Activated effector memory CD4-positive, alpha-beta T cell treated with anti-CD3 and anti-CD28 coated beads, Interleukin-2, amount 50 U/mL, for 16 hours (primary cell): ENCODE measurements around the gene NME8.
"Not testable (repeated sequence)": the region's sequence is repeated elsewhere in the genome, so short reads cannot be mapped to it uniquely, and the experiment has no call there.

ENCODE experiments used
- DNase-seq: peaks from one replicate; pipeline ENCODE4 v3.0.0-alpha.2; 2020

The NME8 gene

GRCh38 chr7:37848297-37848696 lies at the start of gene NME8:
TSS of gene NME8 (plus strand) at chr7:37848597. CDS start at chr7:37850267, 1,670 bp downstream.
- no peak for DNase-seq

- DNase-seq, result no peak
Measured at GRCh38 chr7:37806152-37806551, 42.2 kb upstream of the NME8 start.

- not testable (repeated sequence) for DNase-seq
Measured at GRCh38 chr7:37812161-37812580, 36.2 kb upstream of the NME8 start.

- no peak for DNase-seq
Measured at GRCh38 chr7:37815671-37816371, 32.6 kb upstream of the NME8 start.

- DNase-seq, result no peak
Measured at GRCh38 chr7:37816922-37817590, 31.3 kb upstream of the NME8 start.

- DNase-seq, result no peak
Measured at GRCh38 chr7:37817591-37817960, 30.8 kb upstream of the NME8 start.

DNA sequence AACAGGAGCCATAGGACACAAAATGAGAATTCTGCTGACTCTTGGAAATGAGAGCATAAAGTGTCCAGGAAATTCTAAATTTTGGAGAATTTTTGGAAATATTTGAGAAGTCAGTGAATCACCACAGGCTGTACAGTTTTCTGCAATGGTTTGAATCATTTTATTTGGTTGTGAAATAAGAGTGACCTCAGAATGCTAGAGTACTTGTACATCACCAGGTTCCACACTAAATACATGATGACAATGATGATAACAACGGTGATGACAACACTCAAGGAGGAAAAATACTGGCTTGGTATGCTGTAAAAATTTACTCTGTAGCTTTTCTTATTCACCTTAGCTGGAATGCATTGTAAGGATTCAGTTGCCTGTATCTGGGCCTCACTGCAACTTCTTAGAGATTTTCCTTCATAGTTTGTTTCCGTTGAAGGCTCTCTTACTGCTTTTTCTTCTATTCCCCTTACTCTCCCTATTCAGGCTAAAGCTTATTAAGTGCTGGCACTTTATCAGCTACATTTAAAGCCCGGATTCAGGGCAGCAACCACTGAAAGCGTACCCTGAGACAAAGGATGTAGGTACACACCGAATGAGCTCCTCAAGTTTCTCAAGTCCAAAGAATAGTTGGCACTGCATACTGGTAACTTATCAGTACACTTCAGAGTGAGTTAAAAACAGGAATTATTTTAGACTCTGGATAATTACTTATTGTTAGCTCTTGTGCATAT lies 30.2 kb upstream of the NME8 start:
- DNase-seq, result no peak

DNA sequence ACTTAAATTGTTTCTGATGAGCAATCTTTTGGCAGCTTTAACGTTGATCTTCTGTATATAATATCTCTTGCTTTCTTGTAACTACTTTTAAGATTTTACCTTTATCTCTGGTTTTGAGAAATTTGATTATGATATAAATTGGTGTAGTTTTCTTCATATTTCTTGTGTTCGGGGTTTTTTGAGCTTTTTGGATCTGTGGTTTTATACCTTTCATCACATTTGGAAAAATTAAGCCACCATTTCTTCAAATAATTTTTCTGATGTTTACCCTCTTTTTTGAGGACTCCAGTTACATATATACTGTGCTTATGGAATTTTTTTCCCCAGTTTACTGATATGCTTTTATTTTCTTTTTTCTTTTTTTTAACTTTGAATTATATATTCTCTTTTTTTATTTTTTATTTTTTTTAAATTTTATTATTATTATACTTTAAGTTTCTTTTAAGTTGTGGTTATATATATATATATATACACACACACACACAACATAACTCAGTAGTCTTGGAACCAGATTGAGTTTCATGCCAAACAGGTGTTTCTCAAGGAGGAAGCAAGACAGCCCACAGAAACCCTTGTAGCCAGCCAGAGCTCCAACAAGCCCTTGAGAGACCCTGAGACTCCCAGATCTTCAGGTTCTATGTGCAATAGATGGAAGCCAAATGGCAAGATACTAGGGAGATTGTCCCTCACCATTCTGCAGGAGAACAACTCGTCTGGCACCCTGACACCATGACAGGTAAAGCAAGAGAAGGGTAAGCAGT lies 27.5 kb upstream of the NME8 start:
- DNase-seq, result no peak

GRCh38 chr7:37822946-37823345 lies 25.5 kb upstream of the NME8 start:
- no peak for DNase-seq

- no peak for DNase-seq
Measured at GRCh38 chr7:37823557-37823956, 24.8 kb upstream of the NME8 start.

DNA sequence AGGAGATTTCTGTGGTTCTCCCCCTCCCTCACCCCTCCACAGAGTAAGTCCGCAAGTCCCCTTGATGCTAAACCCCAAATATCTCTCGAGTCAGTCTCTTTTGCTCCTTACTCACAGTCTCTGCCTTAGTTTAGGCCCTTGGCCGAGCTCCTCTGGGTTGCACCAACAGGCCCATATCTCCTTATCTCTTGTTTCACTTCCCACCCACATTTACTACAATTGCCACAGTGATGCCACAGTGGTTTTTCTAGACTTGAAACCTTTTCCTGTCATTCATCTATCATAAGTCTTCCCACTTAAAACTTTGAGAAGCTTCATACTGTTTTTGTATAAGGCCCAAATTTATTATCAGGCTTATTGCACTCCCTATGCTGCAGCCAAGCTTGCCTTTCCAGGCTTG lies 23.4 kb upstream of the NME8 start:
- DNase-seq, result no peak

DNA sequence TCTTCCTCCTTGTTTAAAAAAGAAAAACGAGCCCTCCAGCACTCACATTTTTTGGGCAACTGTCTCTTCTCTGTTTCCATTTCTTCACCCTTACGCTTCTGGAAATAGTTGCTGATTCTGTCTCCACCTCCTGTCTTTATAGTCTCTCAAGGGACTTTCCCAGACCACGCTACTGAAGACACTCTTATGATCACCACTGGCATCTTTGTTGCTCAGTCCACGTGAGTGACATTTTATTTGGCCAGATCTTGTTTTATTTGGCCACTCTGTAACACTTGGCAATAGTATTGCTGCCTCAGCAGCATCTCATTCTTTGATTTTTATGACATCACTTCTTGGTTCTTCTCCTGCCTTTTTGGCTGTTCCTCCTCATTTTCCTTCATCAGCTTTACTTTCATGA lies 21.6 kb upstream of the NME8 start:
- DNase-seq, result no peak

DNA sequence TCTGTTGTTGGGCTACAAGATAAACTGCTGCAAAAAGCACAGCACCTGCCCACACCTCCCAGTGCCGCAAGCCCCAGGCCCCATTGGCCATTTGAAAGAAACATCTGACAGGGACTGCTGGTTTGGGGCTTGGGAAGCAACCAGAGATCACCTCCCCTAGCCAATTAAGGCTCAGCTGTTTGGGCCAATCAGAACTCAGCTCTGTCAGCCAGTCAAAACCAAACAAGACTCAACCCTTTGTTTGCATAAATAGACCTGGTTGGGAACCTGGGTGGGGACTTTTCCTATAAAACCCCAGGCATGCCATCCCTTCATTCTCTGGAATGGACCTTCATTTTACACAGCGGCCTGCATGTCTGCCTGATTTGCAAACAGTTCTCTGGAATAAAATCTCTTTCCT lies 17.2 kb upstream of the NME8 start:
- no peak for DNase-seq

GRCh38 chr7:37832194-37832593 lies 16.2 kb upstream of the NME8 start:
- no peak for DNase-seq

DNA sequence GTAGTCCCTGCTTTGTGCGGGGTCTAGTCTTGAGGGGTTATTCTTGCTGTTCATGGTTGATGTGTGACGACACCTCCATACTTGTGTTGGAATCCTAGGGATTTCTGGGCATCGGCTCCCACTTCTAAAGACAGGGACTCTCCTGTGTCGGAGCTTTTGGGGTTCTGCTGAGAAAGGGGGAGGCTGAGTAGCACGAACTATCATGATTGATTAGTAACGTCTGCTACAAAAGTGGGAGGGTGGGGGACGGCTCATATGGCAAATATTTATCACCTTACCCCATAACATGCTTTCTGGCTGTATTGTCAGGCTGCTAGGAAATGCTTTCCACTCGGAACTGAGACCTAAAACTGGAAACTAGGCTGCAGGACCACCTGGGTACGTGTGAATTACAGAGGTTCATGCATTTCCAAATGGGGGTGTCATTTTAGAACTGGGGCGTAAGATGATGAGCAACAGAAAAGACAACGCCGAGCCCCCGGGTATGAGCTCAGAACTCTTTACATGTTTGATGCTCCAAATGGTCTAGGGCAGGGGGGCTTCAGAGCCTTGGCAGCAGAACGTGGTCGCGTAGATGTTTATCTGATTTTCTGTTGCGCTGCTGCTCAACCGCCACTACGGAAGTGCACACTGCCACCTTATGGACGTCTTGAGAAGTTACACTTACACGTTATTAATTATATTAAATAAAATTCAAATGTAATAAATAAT lies 15.1 kb upstream of the NME8 start:
- DNase-seq, result peak; percentile 71

DNA sequence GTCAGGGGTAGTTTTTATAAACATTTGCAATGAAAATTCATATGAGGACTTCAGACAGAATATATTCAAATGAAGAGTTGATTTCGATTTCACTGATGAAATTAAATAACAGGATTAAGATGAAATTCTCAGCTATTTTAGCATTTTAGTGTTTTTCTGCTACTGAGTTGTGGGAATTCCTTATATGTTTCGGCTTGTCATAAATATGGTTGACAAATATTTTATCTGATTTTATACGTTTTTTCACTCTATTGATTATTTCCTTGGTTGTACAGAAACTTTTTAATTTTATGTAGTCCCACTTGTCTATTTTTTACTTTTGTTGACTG lies 14.6 kb upstream of the NME8 start:
- no peak for DNase-seq

DNA sequence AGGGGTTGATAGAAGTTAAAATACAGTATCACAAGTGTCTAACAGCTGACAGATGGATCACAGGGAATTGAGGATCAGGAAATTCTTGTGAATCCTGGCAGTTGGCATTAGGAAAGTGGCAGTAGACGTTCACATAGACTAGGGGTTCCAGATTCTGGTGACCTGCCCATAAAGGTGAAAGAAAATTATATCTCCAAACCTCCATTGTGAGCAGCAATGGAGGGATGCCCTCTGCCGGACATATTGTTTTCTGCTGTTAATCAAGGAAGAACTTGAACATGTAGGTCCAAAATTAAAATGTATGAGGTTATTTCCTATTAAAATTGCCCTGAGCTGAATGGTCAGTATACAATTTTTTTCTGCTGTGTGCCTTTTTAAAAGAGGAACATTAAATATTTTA lies 5.1 kb downstream of the NME8 start:
- DNase-seq, result no peak

GRCh38 chr7:37882086-37882485 lies 33.7 kb downstream of the NME8 start:
- no peak for DNase-seq

- DNase-seq, result no peak
Measured at GRCh38 chr7:37893359-37893758, 45.0 kb downstream of the NME8 start.

- DNase-seq, result no peak
Measured at GRCh38 chr7:37894671-37895070, 46.3 kb downstream of the NME8 start.

DNA sequence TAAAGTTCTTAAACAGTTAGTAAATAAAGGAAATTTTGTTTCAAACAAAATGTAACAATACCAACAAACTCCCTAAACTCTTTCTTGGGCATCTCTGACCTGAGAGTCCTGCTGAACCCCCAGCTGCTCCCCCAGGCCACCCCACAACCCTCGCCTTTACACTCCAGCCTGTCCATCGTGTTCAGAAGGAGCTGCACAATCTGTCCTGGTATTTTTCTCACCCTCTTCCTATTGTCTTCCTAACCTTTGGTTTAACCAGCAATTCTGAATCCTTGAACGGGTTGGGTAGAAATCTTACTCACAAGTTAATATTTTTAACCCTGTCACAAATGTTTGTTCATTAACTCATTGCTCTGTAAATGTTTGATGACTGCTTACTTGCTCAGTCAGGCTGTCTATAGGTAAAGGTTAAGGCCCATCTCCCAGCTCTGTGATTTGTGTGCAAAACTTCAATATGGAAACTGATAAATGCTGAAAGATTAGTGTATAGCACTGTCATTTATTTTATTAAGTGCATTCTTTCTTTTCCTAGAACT lies 51.4 kb downstream of the NME8 start:
- DNase-seq, result no peak

GRCh38 chr7:37901236-37901827 lies 52.9 kb downstream of the NME8 start:
- DNase-seq, result no peak
